Fibroblast of pulmonary artery (primary cell): ENCODE results near the gene CTSK.
"Not testable (repeated sequence)": the region's sequence is repeated elsewhere in the genome, so short reads cannot be mapped to it uniquely, and the experiment has no call there.

Experiments used
- DNase-seq: peaks from one replicate; pipeline ENCODE4 v3.0.0-alpha.2; 2010; ENCODE audit warnings: low read depth
- H3K4me3 ChIP-seq: replicated peaks from 2 replicates; pipeline ENCODE4 v1.5.1; 2011; ENCODE audit warnings: low read depth, mild to moderate bottlenecking, control low read depth, low read length, moderate library complexity
- CTCF ChIP-seq: IDR thresholded peaks from 2 replicates; pipeline ENCODE4 v1.5.1; 2011; ENCODE audit warnings: mild to moderate bottlenecking, control low read depth, low read length, inconsistent platforms; ENCODE audit errors: missing control alignments

The CTSK gene

GRCh38 chr1:150804671-150805070, 3.4 kb downstream of the CTSK start:
- no peak overlapping the region for H3K4me3 ChIP-seq
- no peak for TF ChIP-seq CTCF
- no peak for DNase-seq

GRCh38 chr1:150799089-150799488, 9.0 kb downstream of the CTSK start:
- no peak for TF ChIP-seq CTCF
- H3K4me3 ChIP-seq: no peak overlapping the region
- DNase-seq: no peak

- DNase-seq: no peak
- H3K4me3 ChIP-seq: no peak overlapping the region
- no peak for TF ChIP-seq CTCF
Observed at GRCh38 chr1:150798525-150798924, 9.5 kb downstream of the CTSK start.

GRCh38 chr1:150796374-150796773, 11.7 kb downstream of the CTSK start:
- TF ChIP-seq CTCF: no peak
- no peak overlapping the region for H3K4me3 ChIP-seq
- no peak for DNase-seq

GRCh38 chr1:150793778-150794177, 14.3 kb downstream of the CTSK start:
- H3K4me3 ChIP-seq, DNase-seq: not testable (repeated sequence)

- no peak for TF ChIP-seq CTCF
- DNase-seq: no peak
- no peak overlapping the region for H3K4me3 ChIP-seq
Observed at GRCh38 chr1:150793221-150793620, 14.8 kb downstream of the CTSK start.

GRCh38 chr1:150791585-150791984, 16.5 kb downstream of the CTSK start:
- no peak for TF ChIP-seq CTCF
- H3K4me3 ChIP-seq: no peak overlapping the region
- no peak for DNase-seq

- no peak overlapping the region for H3K4me3 ChIP-seq
- no peak for TF ChIP-seq CTCF
- DNase-seq: no peak
Observed at GRCh38 chr1:150789396-150789795, 18.7 kb downstream of the CTSK start.
